ENCODE measurements around the gene CYB561A3. TPM values are rescaled to one million over a fixed set of nuclear protein-coding genes. Genes with fewer than 3 reads are reported as not detected.

Gene CYB561A3
- total and polyA plus RNA-seq, 10 donors, result 62.1 to 138 (median 91.4) TPM

GRCh38 chr11:61342207-61342803 is 19.4 kb downstream of the CYB561A3 start:
- Histone ChIP-seq H3K27me3 (replicated peaks in 1 of 7) (no peaks in the 10 kb centered on the region), H3K27ac (no peak overlapping the region), H3K4me1 (peaks cover 8 to 40% (median 28%) of the 10 kb centered on the region in 6 donors), H3K9me3 (no peaks in the 10 kb centered on the region), H3K4me3 (no peak overlapping the region), H3K36me3 (peaks cover 0 to 89% (median 0%) of the 10 kb centered on the region in 6 donors)
- intact Hi-C loops (cut with DNase I; ENCODE audit: low total_unique reads), result no loop called here
- 71 to 93% (median 86%) methylated on average over 14 to 20 of the region's 20 CpGs for WGBS, 5 donors
- DNase-seq, result no peak
- no peak for TF ChIP-seq POLR2A (IDR thresholded peaks at IDR 0.05)
- TF ChIP-seq, protein P1, sequence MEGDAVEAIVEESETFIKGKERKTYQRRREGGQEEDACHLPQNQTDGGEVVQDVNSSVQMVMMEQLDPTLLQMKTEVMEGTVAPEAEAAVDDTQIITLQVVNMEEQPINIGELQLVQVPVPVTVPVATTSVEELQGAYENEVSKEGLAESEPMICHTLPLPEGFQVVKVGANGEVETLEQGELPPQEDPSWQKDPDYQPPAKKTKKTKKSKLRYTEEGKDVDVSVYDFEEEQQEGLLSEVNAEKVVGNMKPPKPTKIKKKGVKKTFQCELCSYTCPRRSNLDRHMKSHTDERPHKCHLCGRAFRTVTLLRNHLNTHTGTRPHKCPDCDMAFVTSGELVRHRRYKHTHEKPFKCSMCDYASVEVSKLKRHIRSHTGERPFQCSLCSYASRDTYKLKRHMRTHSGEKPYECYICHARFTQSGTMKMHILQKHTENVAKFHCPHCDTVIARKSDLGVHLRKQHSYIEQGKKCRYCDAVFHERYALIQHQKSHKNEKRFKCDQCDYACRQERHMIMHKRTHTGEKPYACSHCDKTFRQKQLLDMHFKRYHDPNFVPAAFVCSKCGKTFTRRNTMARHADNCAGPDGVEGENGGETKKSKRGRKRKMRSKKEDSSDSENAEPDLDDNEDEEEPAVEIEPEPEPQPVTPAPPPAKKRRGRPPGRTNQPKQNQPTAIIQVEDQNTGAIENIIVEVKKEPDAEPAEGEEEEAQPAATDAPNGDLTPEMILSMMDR (IDR thresholded peaks at IDR 0.05 in 8 of 11, conservative IDR thresholded peaks at IDR 0.05 in 3 of 11), result no peak
- TF ChIP-seq POLR2AphosphoS5 (IDR thresholded peaks at IDR 0.05), result no peak

DNA sequence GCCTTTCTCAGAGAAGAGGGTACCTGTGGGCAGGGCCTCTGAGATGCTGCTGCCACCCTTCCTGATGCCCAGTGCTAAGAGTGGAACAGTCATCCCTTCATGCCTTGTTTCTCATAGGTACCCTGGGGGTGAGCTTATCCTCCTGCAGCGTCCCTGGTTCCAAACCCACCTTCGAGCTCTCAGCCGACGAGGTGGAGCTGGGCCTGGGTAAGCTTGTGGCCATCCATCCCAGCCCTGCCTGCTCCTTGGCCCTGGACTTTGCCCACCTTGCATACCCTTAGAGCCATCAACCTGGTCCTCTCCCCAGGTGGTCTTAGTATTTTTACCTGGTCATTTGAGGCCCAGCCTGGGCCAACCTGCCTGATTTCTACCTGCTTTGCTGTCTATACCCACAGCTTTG is 20.0 kb downstream of the CYB561A3 start:
- H3K4me1 ChIP-seq, result peaks cover 11 to 40% (median 27%) of the 10 kb centered on the region in 6 donors
- TF ChIP-seq POLR2A (IDR thresholded peaks at IDR 0.05) (no peak), POLR2AphosphoS5 (IDR thresholded peaks at IDR 0.05) (no peak)
- TF ChIP-seq, protein P1 (IDR thresholded peaks at IDR 0.05 in 8 of 11, conservative IDR thresholded peaks at IDR 0.05 in 3 of 11), result no peak
- peaks cover 0 to 83% (median 0%) of the 10 kb centered on the region in 6 donors for H3K36me3 ChIP-seq
- DNase-seq, result no peak
- H3K27ac ChIP-seq, result no peak overlapping the region
- intact Hi-C loops (cut with DNase I; ENCODE audit: low total_unique reads), result no loop called here
- 95 to 100% (median 97%) methylated on average over 4 of the region's 4 CpGs for WGBS, 5 donors
- H3K9me3 ChIP-seq, result no peaks in the 10 kb centered on the region
- H3K27me3 ChIP-seq (replicated peaks in 1 of 7), result no peaks in the 10 kb centered on the region
- no peak overlapping the region for H3K4me3 ChIP-seq

DNA sequence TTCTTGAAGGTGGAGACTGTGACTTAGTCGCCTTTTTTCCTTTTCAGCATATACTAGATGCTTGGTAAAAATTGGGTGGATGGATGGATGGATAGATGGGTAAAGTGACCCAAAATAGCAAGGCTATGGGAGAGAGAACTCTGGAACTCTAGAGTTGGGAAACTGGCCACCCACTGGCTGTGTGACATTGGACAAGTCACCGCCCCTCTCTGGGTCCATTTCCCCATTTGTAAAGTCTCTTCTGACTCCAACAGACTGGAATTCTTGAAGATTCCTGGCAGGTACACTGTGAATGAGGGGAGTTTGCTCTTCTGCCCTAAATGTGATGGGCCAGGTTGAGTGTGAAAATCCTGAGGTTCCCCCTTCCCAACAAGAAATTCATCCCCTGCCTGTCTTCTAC is 20.7 kb downstream of the CYB561A3 start:
- peaks cover 0 to 75% (median 0%) of the 10 kb centered on the region in 6 donors for H3K36me3 ChIP-seq
- peaks cover 18 to 40% (median 28%) of the 10 kb centered on the region in 6 donors for H3K4me1 ChIP-seq
- no peaks in the 10 kb centered on the region for H3K27me3 ChIP-seq (replicated peaks in 1 of 7)
- H3K9me3 ChIP-seq, result no peaks in the 10 kb centered on the region
- WGBS, 5 donors, result 86 to 98% (median 95%) methylated on average over 2 of the region's 2 CpGs
- H3K4me3 ChIP-seq, result no peak overlapping the region
- DNase-seq, result no peak
- TF ChIP-seq POLR2A (IDR thresholded peaks at IDR 0.05) (no peak), POLR2AphosphoS5 (IDR thresholded peaks at IDR 0.05) (no peak)
- TF ChIP-seq, protein P1 (IDR thresholded peaks at IDR 0.05 in 8 of 11, conservative IDR thresholded peaks at IDR 0.05 in 3 of 11), result no peak
- intact Hi-C loops (cut with DNase I; ENCODE audit: low total_unique reads), result no loop called here
- no peak overlapping the region for H3K27ac ChIP-seq

- Histone ChIP-seq H3K27ac (no peak overlapping the region), H3K9me3 (no peaks in the 10 kb centered on the region), H3K36me3 (peaks cover 0 to 61% (median 0%) of the 10 kb centered on the region in 6 donors), H3K27me3 (replicated peaks in 1 of 7) (no peaks in the 10 kb centered on the region), H3K4me1 (peaks cover 11 to 37% (median 25%) of the 10 kb centered on the region in 6 donors), H3K4me3 (no peak overlapping the region)
- 89 to 95% (median 91%) methylated on average over 4 of the region's 4 CpGs for WGBS, 5 donors
- DNase-seq, result no peak
- TF ChIP-seq, protein P1 (IDR thresholded peaks at IDR 0.05 in 8 of 11, conservative IDR thresholded peaks at IDR 0.05 in 3 of 11), result no peak
- TF ChIP-seq POLR2A (IDR thresholded peaks at IDR 0.05) (no peak), POLR2AphosphoS5 (IDR thresholded peaks at IDR 0.05) (no peak)
- intact Hi-C loops (cut with DNase I; ENCODE audit: low total_unique reads), result loop anchor here (10.0 kb wide), 1 partner anchor 85 kb away; the partner anchor contains the start of gene CPSF7
These were observed 22.2 kb downstream of the CYB561A3 start for GRCh38 chr11:61339490-61339878.

All from spleen (tissue), 11 donors.